Measurements from ENCODE around the gene CRYGD. TPM values are rescaled to one million over a fixed set of nuclear protein-coding genes. Genes with fewer than 3 reads are reported as not detected.
"Not testable (repeated sequence)": the region's sequence is repeated elsewhere in the genome, so short reads cannot be mapped to it uniquely, and the experiment has no call there.

Gene CRYGD
- polyA plus RNA-seq, 1 experiment: not detected

- DNase-seq (ENCODE audit: low read depth): no peak
- ChIA-PET CTCF (no interaction called here), POLR2A (no interaction called here)
- H3K4me3 ChIP-seq (ENCODE audit: low read depth, low read length): no peak overlapping the region
- no peak for TF ChIP-seq CTCF (IDR thresholded peaks at IDR 0.05; ENCODE audit: insufficient read depth, low read depth, low read length)
- no peaks in the 10 kb centered on the region for H3K36me3 ChIP-seq (ENCODE audit: control insufficient read depth, insufficient read depth, low read length)
- H3K27me3 ChIP-seq (ENCODE audit: control insufficient read depth, insufficient read depth, low read length): no peaks in the 10 kb centered on the region
These were observed 24.4 kb downstream of the CRYGD start for GRCh38 chr2:208099682-208100470.

GRCh38 chr2:208098701-208099100 lies 25.6 kb downstream of the CRYGD start:
- CTCF ChIA-PET; DNase-seq (ENCODE audit: low read depth); H3K4me3 ChIP-seq (ENCODE audit: low read depth, low read length); H3K27me3 ChIP-seq (ENCODE audit: control insufficient read depth, insufficient read depth, low read length); POLR2A ChIA-PET; H3K36me3 ChIP-seq (ENCODE audit: control insufficient read depth, insufficient read depth, low read length): not testable (repeated sequence)

- TF ChIP-seq CTCF (IDR thresholded peaks at IDR 0.05; ENCODE audit: insufficient read depth, low read depth, low read length): no peak
- ChIA-PET POLR2A (no interaction called here), CTCF (no interaction called here)
- DNase-seq (ENCODE audit: low read depth): no peak
- no peak overlapping the region for H3K4me3 ChIP-seq (ENCODE audit: low read depth, low read length)
- no peaks in the 10 kb centered on the region for H3K36me3 ChIP-seq (ENCODE audit: control insufficient read depth, insufficient read depth, low read length)
- H3K27me3 ChIP-seq (ENCODE audit: control insufficient read depth, insufficient read depth, low read length): no peaks in the 10 kb centered on the region
These were observed 26.1 kb downstream of the CRYGD start for GRCh38 chr2:208098267-208098666.

GRCh38 chr2:208097801-208098200 lies 26.5 kb downstream of the CRYGD start:
- no peak overlapping the region for H3K4me3 ChIP-seq (ENCODE audit: low read depth, low read length)
- DNase-seq (ENCODE audit: low read depth): no peak
- POLR2A ChIA-PET: no interaction called here
- no peaks in the 10 kb centered on the region for H3K36me3 ChIP-seq (ENCODE audit: control insufficient read depth, insufficient read depth, low read length)
- TF ChIP-seq CTCF (IDR thresholded peaks at IDR 0.05; ENCODE audit: insufficient read depth, low read depth, low read length): no peak
- H3K27me3 ChIP-seq (ENCODE audit: control insufficient read depth, insufficient read depth, low read length): no peaks in the 10 kb centered on the region
- CTCF ChIA-PET: no interaction called here

- POLR2A ChIA-PET: no interaction called here
- Histone ChIP-seq H3K4me3 (ENCODE audit: low read depth, low read length) (no peak overlapping the region), H3K27me3 (ENCODE audit: control insufficient read depth, insufficient read depth, low read length) (no peaks in the 10 kb centered on the region), H3K36me3 (ENCODE audit: control insufficient read depth, insufficient read depth, low read length) (no peaks in the 10 kb centered on the region)
- TF ChIP-seq CTCF (IDR thresholded peaks at IDR 0.05; ENCODE audit: insufficient read depth, low read depth, low read length): no peak
- CTCF ChIA-PET: no interaction called here
- no peak for DNase-seq (ENCODE audit: low read depth)
These were observed 27.0 kb downstream of the CRYGD start for GRCh38 chr2:208097313-208097712.

GRCh38 chr2:208096080-208096479 lies 28.2 kb downstream of the CRYGD start:
- no peak for DNase-seq (ENCODE audit: low read depth)
- CTCF ChIA-PET: no interaction called here
- no peaks in the 10 kb centered on the region for H3K36me3 ChIP-seq (ENCODE audit: control insufficient read depth, insufficient read depth, low read length)
- TF ChIP-seq CTCF (IDR thresholded peaks at IDR 0.05; ENCODE audit: insufficient read depth, low read depth, low read length): no peak
- no peak overlapping the region for H3K4me3 ChIP-seq (ENCODE audit: low read depth, low read length)
- POLR2A ChIA-PET: no interaction called here
- no peaks in the 10 kb centered on the region for H3K27me3 ChIP-seq (ENCODE audit: control insufficient read depth, insufficient read depth, low read length)

Measured in BJ (cell line).